Thyroid gland (tissue), 4 donors: Measurements from ENCODE around the gene L2HGDH.

Experiments used
- CTCF ChIP-seq, 6 experiments: fragments of 200-600 bp in 3 of 6; fragments of 450-650 bp in 3 of 6; sonication (generic) in 3 of 6; IDR thresholded peaks; one replicate each; pipeline ENCODE4 v1.5.1; 2016 to 2019; ENCODE audit warnings: antibody characterized with exemption in 6 of 6, mild to moderate bottlenecking in 2 of 6, inconsistent platforms in 1 of 6, moderate library complexity in 1 of 6
- POLR2A ChIP-seq, 2 donors: fragments of 450-650 bp; IDR thresholded peaks; one replicate each; pipeline ENCODE4 v1.6.1; 2017; ENCODE audit warnings: antibody characterized with exemption in 2 of 2, mild to moderate bottlenecking in 2 of 2, moderate library complexity in 1 of 2

GRCh38 chr14:50270932-50271331 lies 41.1 kb downstream of the L2HGDH start:
- TF ChIP-seq CTCF (IDR thresholded peaks at IDR 0.05) = no peak
- no peak for TF ChIP-seq POLR2A (IDR thresholded peaks at IDR 0.05)
